GM12878 (cell line): ENCODE data around the gene PRKN. TPM values are rescaled to one million over a fixed set of nuclear protein-coding genes. Genes with fewer than 3 reads are reported as not detected.

Experiments
- ATAC-seq: fragments of 200-7000 bp; cut with Tn5 transposase; 3 replicates; pipeline ENCODE4 v1.9.1; 2020; ENCODE audit warnings: mild to moderate bottlenecking, moderate library complexity
- BruUV-seq: library from RNA; stranded (reverse); fragments of 400-500 nt; replicated peaks from 2 replicates; lab custom pipeline; 2021; lab: Mats Ljungman, UMichigan
- CTCF ChIA-PET: fragments of 300-600 bp; sonication (Branson Sonifier 250); formaldehyde crosslinking; extraction: SDS; loops from one replicate; lab custom pipeline; 2021; ENCODE audit warnings: inconsistent platforms; lab: Yijun Ruan, JAX
- POLR2A ChIA-PET: fragments of 350-600 bp; formaldehyde crosslinking; extraction: SDS; loops from one replicate; lab custom pipeline; 2021; ENCODE audit warnings: inconsistent platforms; lab: Charles Lee
- RAD21 ChIA-PET: fragments of 300-600 bp; sonication (Branson Sonifier 250); formaldehyde crosslinking; loops from one replicate; lab custom pipeline; 2023; ENCODE audit warnings: antibody characterized with exemption; ENCODE audit not compliant: unreplicated experiment; lab: Charles Lee
- SMC1A ChIA-PET: fragments of 300-600 bp; sonication (Branson Sonifier 250); formaldehyde crosslinking; loops from one replicate; lab custom pipeline; 2023; ENCODE audit not compliant: unreplicated experiment, uncharacterized antibody; lab: Charles Lee
- DNase-seq: peaks from one replicate; pipeline ENCODE4 v3.0.0-alpha.2; 2011; ENCODE audit warnings: low read depth, low spot score
- FAIRE-seq: peaks from 3 replicates; lab custom pipeline; 2011; peaks lifted over from hg19 to GRCh38; lab: Jason Lieb, UNC
- H2AFZ ChIP-seq: 2 replicates; pipeline ENCODE4 v1.6.0; 2011; ENCODE audit warnings: low read depth, low read length, control low read depth; ENCODE audit not compliant: control insufficient read depth
- H3K27ac ChIP-seq: 2 replicates; pipeline ENCODE4 v1.5.1; 2011; ENCODE audit warnings: control low read depth; ENCODE audit not compliant: control insufficient read depth, insufficient read depth
- H3K27me3 ChIP-seq, 2 experiments: replicated peaks in 1 of 2; 2 replicates each; pipeline versions ENCODE4 v1.6.0 to v1.6.1; 2011; ENCODE audit warnings: low read length in 1 of 2; ENCODE audit not compliant: control insufficient read depth in 2 of 2, insufficient read depth in 2 of 2
- H3K36me3 ChIP-seq, 2 experiments: 2 replicates each; pipeline ENCODE4 v1.5.1; 2011; ENCODE audit warnings: low read length in 1 of 2; ENCODE audit not compliant: control insufficient read depth in 2 of 2, insufficient read depth in 2 of 2
- H3K4me1 ChIP-seq: 2 replicates; pipeline ENCODE4 v1.6.1; 2011; ENCODE audit warnings: mild to moderate bottlenecking, low read length, moderate library complexity, mixed read lengths; ENCODE audit not compliant: control insufficient read depth, insufficient read depth
- H3K4me2 ChIP-seq: 2 replicates; pipeline ENCODE4 v1.6.0; 2011; ENCODE audit warnings: control low read depth; ENCODE audit not compliant: control insufficient read depth, insufficient read depth
- H3K4me3 ChIP-seq: fragments of 200-600 bp; sonication (generic); 2 replicates; pipeline ENCODE4 v1.5.1; 2016
- H3K79me2 ChIP-seq: 2 replicates; pipeline ENCODE4 v1.6.0; 2011; ENCODE audit warnings: low read length; ENCODE audit not compliant: control insufficient read depth, insufficient read depth
- H3K9ac ChIP-seq: 2 replicates; pipeline ENCODE4 v1.8.0; 2011; ENCODE audit warnings: low read length, control low read depth, mixed read lengths; ENCODE audit not compliant: control insufficient read depth, insufficient read depth
- H3K9me3 ChIP-seq: replicated peaks from 3 replicates; pipeline ENCODE4 v1.5.1; 2011; ENCODE audit warnings: mild to moderate bottlenecking, low read length; ENCODE audit not compliant: control insufficient read depth, insufficient read depth
- H4K20me1 ChIP-seq: 2 replicates; pipeline ENCODE4 v1.6.0; 2011; ENCODE audit not compliant: control insufficient read depth, insufficient read depth
- BACH1 ChIP-seq: fragments of 450-650 bp; IDR thresholded peaks from 2 replicates; pipeline ENCODE4 v1.6.1; 2017; ENCODE audit warnings: mild to moderate bottlenecking, borderline replicate concordance
- BHLHE40 ChIP-seq, 2 experiments: fragments of 450-650 bp in 1 of 2; IDR thresholded peaks; 2 replicates each; pipeline ENCODE4 v1.6.1; 2011 to 2017; ENCODE audit warnings: low read depth in 2 of 2, borderline replicate concordance in 1 of 2, improper control_type of control experiment in 1 of 2, low read length in 1 of 2, mild to moderate bottlenecking in 1 of 2
- EED ChIP-seq: sonication (generic); IDR thresholded peaks from 2 replicates; pipeline ENCODE4 v1.6.1; 2016; ENCODE audit warnings: antibody characterized with exemption, low read depth
- EP300 ChIP-seq, 2 experiments: fragments of 150-350 bp in 1 of 2; IDR thresholded peaks; 2 replicates each; pipeline ENCODE4 v1.6.1; 2011 to 2012; ENCODE audit warnings: low read depth in 2 of 2, low read length in 2 of 2, borderline replicate concordance in 1 of 2, improper control_type of control experiment in 1 of 2, inconsistent platforms in 1 of 2; ENCODE audit not compliant: control insufficient read depth in 1 of 2
- IKZF2 ChIP-seq, 2 experiments: fragments of 450-650 bp; IDR thresholded peaks; 2 replicates each; pipeline ENCODE4 v1.6.1; 2017; ENCODE audit warnings: mild to moderate bottlenecking in 2 of 2, moderate library complexity in 2 of 2
- JUND ChIP-seq: IDR thresholded peaks from 2 replicates; pipeline ENCODE4 v1.6.1; 2012; ENCODE audit warnings: low read depth, mild to moderate bottlenecking, low read length, improper control_type of control experiment, moderate library complexity
- MEF2A ChIP-seq: IDR thresholded peaks from 2 replicates; pipeline ENCODE4 v1.6.1; 2011; ENCODE audit warnings: low read depth, mild to moderate bottlenecking, low read length, moderate library complexity; ENCODE audit not compliant: insufficient read depth
- MYC ChIP-seq: IDR thresholded peaks from 2 replicates; pipeline ENCODE4 v1.6.1; 2011; ENCODE audit warnings: mild to moderate bottlenecking, low read length, moderate library complexity, inconsistent platforms; ENCODE audit not compliant: insufficient read depth, insufficient replicate concordance, insufficient read length, severe bottlenecking
- NR2F1 ChIP-seq: fragments of 450-650 bp; conservative IDR thresholded peaks from 2 replicates; pipeline ENCODE4 v1.6.1; 2017; ENCODE audit warnings: mild to moderate bottlenecking
- POLR2A ChIP-seq: IDR thresholded peaks from 2 replicates; pipeline ENCODE4 v1.6.1; 2011; ENCODE audit warnings: low read depth, mild to moderate bottlenecking, low read length
- RB1 ChIP-seq: fragments of 450-650 bp; formaldehyde crosslinking; IDR thresholded peaks from 2 replicates; pipeline ENCODE4 v1.6.1; 2017; ENCODE audit warnings: mild to moderate bottlenecking, borderline replicate concordance
- SIX5 ChIP-seq: IDR thresholded peaks from 2 replicates; pipeline ENCODE4 v1.6.1; 2011; ENCODE audit warnings: mild to moderate bottlenecking, low read depth, low read length, moderate library complexity; ENCODE audit not compliant: severe bottlenecking
- SMC3 ChIP-seq: IDR thresholded peaks from 2 replicates; pipeline ENCODE4 v1.6.1; 2011; ENCODE audit warnings: low read length, improper control_type of control experiment, borderline replicate concordance
- ZNF217 ChIP-seq: fragments of 450-650 bp; IDR thresholded peaks from 2 replicates; pipeline ENCODE4 v1.6.1; 2017; ENCODE audit warnings: antibody characterized with exemption, mild to moderate bottlenecking
- ZNF24 ChIP-seq: fragments of 450-650 bp; IDR thresholded peaks from 2 replicates; pipeline ENCODE4 v1.6.1; 2017; ENCODE audit warnings: antibody characterized with exemption, mild to moderate bottlenecking
- in situ Hi-C: fragments of 300-500 bp; cut with MboI; formaldehyde crosslinking; loops from 9 replicates; pipeline ENCODE4 v1.14.3; 2018; ENCODE audit warnings: mixed read lengths
- intact Hi-C: fragments of 100-400 bp; cut with micrococcal nuclease; formaldehyde crosslinking; loops from one replicate; pipeline ENCODE4 v1.14.2; 2022; ENCODE audit not compliant: unreplicated experiment
- polyA plus RNA-seq, 11 experiments: library from polyadenylated mRNA; depleted of rRNA in 4 of 11; unstranded in 6 of 11; stranded (reverse) in 5 of 11; fragments of >200 nt; fragmentation: Nextera tagmentation in 4 of 11; fragmentation: Illumina TruSeq in 1 of 11; extraction: Ambion mirVana in 4 of 11; extraction: Trizol in 1 of 11; gene quantifications; 1 replicate in 1 of 11; 2 replicates in 10 of 11; pipeline versions ENCODE4 v1.2.1 to v1.2.3, GENCODE V29; 2011 to 2016; ENCODE audit warnings: inconsistent platforms in 2 of 11, missing spikeins in 2 of 11, low read depth in 1 of 11
- total RNA-seq, 4 experiments: library from RNA; depleted of rRNA in 3 of 4; stranded (reverse); fragments of >200 nt in 3 of 4; fragmentation: Illumina TruSeq in 1 of 4; extraction: Trizol in 1 of 4; gene quantifications; 2 replicates each; pipeline versions ENCODE4 v1.2.1 to v1.2.3, GENCODE V29; 2013 to 2021

The PRKN gene
- total and polyA plus RNA-seq, 10 of the 15 experiments (the other 5 are each of a cell fraction or from before 2014, with no cell fraction given), result 0.06 to 0.09 TPM; not detected in 8

GRCh38 chr6:162435071-162435470 is 292.5 kb downstream of the PRKN start:
- no peaks in the 10 kb centered on the region for H3K27me3 ChIP-seq
- H3K9ac ChIP-seq, result no peak overlapping the region
- H2AFZ ChIP-seq, result no peak overlapping the region
- TF ChIP-seq ZNF217, result no peak
- no peak for TF ChIP-seq RB1
- TF ChIP-seq JUND, result no peak
- no peak for TF ChIP-seq EED
- no peak for TF ChIP-seq SMC3
- TF ChIP-seq NR2F1, result no peak
- TF ChIP-seq BACH1, result no peak
- no peak for TF ChIP-seq EP300 (IDR thresholded peaks at IDR 0.05; ENCODE audit: borderline replicate concordance in 1 of 2, control insufficient read depth in 1 of 2, low read depth in 2 of 2, low read length in 2 of 2)
- no peak for TF ChIP-seq ZNF24
- TF ChIP-seq SIX5, result no peak
- no peak for TF ChIP-seq MEF2A
- no peak for TF ChIP-seq POLR2A
- no peak for TF ChIP-seq BHLHE40 (IDR thresholded peaks at IDR 0.05; ENCODE audit: borderline replicate concordance in 1 of 2, low read depth in 2 of 2, low read length in 1 of 2)
- no peak for TF ChIP-seq MYC
- no peak for TF ChIP-seq IKZF2 (IDR thresholded peaks at IDR 0.05)
- TF ChIP-seq, all 136 proteins: peak for 0
- H3K4me3 ChIP-seq, result no peak overlapping the region
- no TSS peak for BruUV-seq
- no peak for FAIRE-seq
- H3K36me3 ChIP-seq, result no peaks in the 10 kb centered on the region
- no peak overlapping the region for H3K4me2 ChIP-seq
- H3K9me3 ChIP-seq, result no peaks in the 10 kb centered on the region
- ChIA-PET RAD21 (no interaction called here), SMC1A (no interaction called here), CTCF (no interaction called here), POLR2A (no interaction called here)
- no peaks in the 10 kb centered on the region for H3K79me2 ChIP-seq
- no peaks in the 10 kb centered on the region for H4K20me1 ChIP-seq
- H3K27ac ChIP-seq, result no peak overlapping the region
- intact Hi-C loops (no loop called here), in situ Hi-C loops (no loop called here)
- no peaks in the 10 kb centered on the region for H3K4me1 ChIP-seq
- DNase-seq, result no peak
- no peak for ATAC-seq
